Glutamatergic neuron (in vitro differentiated cells): ENCODE results near the gene SMC1B. TPM values are rescaled to one million over a fixed set of nuclear protein-coding genes. Genes with fewer than 3 reads are reported as not detected.
A peak's percentile ranks its signal among the peaks of the same experiment; 100 is the strongest.
"Not testable (repeated sequence)": the region's sequence is repeated elsewhere in the genome, so short reads cannot be mapped to it uniquely, and the experiment has no call there.

ENCODE experiments used
- DNase-seq: peaks from one replicate; pipeline ENCODE4 v3.0.0; 2022
- H3K27ac Mint-ChIP-seq: one replicate; pipeline ENCODE4 v1.8.0; 2020; ENCODE audit warnings: mild to moderate bottlenecking, mixed read lengths, inconsistent platforms; ENCODE audit not compliant: unreplicated experiment
- H3K27me3 Mint-ChIP-seq: one replicate; pipeline ENCODE4 v1.8.0; 2020; ENCODE audit warnings: mild to moderate bottlenecking, moderate library complexity, mixed read lengths, inconsistent platforms; ENCODE audit not compliant: unreplicated experiment
- H3K36me3 Mint-ChIP-seq: one replicate; pipeline ENCODE4 v1.8.0; 2020; ENCODE audit warnings: mild to moderate bottlenecking, mixed read lengths, inconsistent platforms; ENCODE audit not compliant: unreplicated experiment
- H3K4me1 Mint-ChIP-seq: one replicate; pipeline ENCODE4 v1.8.0; 2020; ENCODE audit warnings: mild to moderate bottlenecking, low read depth, mixed read lengths, inconsistent platforms; ENCODE audit not compliant: unreplicated experiment
- H3K4me3 Mint-ChIP-seq: one replicate; pipeline ENCODE4 v1.8.0; 2020; ENCODE audit warnings: mild to moderate bottlenecking, mixed read lengths, inconsistent platforms; ENCODE audit not compliant: unreplicated experiment
- H3K9me3 Mint-ChIP-seq: one replicate; pipeline ENCODE4 v1.8.0; 2020; ENCODE audit warnings: mild to moderate bottlenecking, moderate library complexity, mixed read lengths, inconsistent platforms; ENCODE audit not compliant: unreplicated experiment
- CTCF ChIP-seq: fragments of 200-600 bp; sonication (generic); IDR thresholded peaks from one replicate; pipeline ENCODE4 v1.5.0; 2021; ENCODE audit not compliant: partially characterized antibody, unreplicated experiment
- total RNA-seq: library from RNA; stranded (reverse); fragmentation: NEBNext Ultra II Directional; extraction: Animal tissue kit (Norgen Biotek cat#: 25700); gene quantifications from one replicate; pipeline ENCODE4 v1.2.1, GENCODE V29; 2021; ENCODE audit not compliant: unreplicated experiment

The SMC1B gene
- total RNA-seq, 1 donor from 2014 or later, result not detected

GRCh38 chr22:45444168-45444567 is 30.8 kb upstream of the SMC1B start:
- no peak for DNase-seq
- H3K9me3 Mint-ChIP-seq, result peaks cover 4% of the 10 kb centered on the region
- no peak overlapping the region for H3K4me3 Mint-ChIP-seq
- H3K27ac Mint-ChIP-seq, result no peak overlapping the region
- no peak for TF ChIP-seq CTCF
- H3K4me1 Mint-ChIP-seq, result peaks cover 11% of the 10 kb centered on the region
- H3K36me3 Mint-ChIP-seq, result no peaks in the 10 kb centered on the region
- H3K27me3 Mint-ChIP-seq, result peaks cover 5% of the 10 kb centered on the region

- peaks cover 5% of the 10 kb centered on the region for H3K27me3 Mint-ChIP-seq
- no peak for DNase-seq
- no peak overlapping the region for H3K27ac Mint-ChIP-seq
- peaks cover 11% of the 10 kb centered on the region for H3K4me1 Mint-ChIP-seq
- H3K4me3 Mint-ChIP-seq, result no peak overlapping the region
- H3K36me3 Mint-ChIP-seq, result no peaks in the 10 kb centered on the region
- H3K9me3 Mint-ChIP-seq, result peaks cover 4% of the 10 kb centered on the region
- no peak for TF ChIP-seq CTCF
Measured at GRCh38 chr22:45442116-45442515, 28.7 kb upstream of the SMC1B start.

DNA sequence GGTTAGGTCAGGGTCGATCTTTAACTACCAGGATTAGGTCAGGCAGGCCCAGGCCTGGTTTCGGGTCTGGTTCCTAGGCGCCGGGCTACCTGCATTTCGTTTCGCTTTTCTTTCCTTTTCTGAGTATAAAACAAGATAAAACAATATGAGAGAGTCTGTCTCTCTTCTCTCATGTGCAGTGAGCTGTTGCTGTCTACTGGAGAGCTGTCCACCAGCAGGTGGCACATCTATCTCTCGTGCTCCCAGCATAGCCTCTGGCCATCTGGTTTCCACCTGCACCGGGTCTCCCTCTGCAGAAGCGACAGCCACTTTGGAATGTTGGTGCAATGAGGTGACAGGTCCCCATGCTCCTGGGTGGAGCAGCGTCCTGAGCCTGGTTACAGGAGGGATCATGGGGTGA is 27.7 kb upstream of the SMC1B start:
- Mint-ChIP-seq H3K9me3 (peaks cover 4% of the 10 kb centered on the region), H3K4me1 (peaks cover 11% of the 10 kb centered on the region), H3K36me3 (no peaks in the 10 kb centered on the region), H3K4me3 (no peak overlapping the region), H3K27me3 (peaks cover 5% of the 10 kb centered on the region), H3K27ac (peak overlapping the region; percentile 66)
- peak; percentile 33 for TF ChIP-seq CTCF
- DNase-seq, result peak; percentile 71

GRCh38 chr22:45440688-45441087 is 27.3 kb upstream of the SMC1B start:
- not testable (repeated sequence) for H3K9me3 Mint-ChIP-seq, H3K27me3 Mint-ChIP-seq, H3K36me3 Mint-ChIP-seq, H3K4me3 Mint-ChIP-seq, DNase-seq
- Mint-ChIP-seq H3K4me1 (peaks cover 11% of the 10 kb centered on the region), H3K27ac (peak overlapping the region; percentile 66)

DNA sequence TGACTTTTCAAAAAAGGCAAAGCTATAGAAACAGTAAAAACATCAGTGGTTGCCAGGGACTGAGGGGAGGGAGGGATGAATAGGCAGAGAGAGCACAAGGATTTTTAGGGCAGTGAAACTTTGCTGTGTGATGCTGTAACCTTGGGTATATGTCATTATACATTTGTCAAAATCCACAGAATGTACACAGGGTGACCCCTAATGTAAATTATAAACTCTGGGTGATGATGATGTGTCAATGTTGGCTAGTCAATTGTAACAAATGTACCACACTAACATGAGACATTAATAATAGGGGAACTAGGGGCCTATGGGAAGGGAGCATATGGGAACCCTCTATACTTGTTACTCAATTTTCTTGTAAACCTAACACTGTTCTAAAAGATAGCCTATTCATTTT is 24.9 kb upstream of the SMC1B start:
- no peak for TF ChIP-seq CTCF
- H3K27me3 Mint-ChIP-seq, result peaks cover 8% of the 10 kb centered on the region
- no peak overlapping the region for H3K4me3 Mint-ChIP-seq
- no peaks in the 10 kb centered on the region for H3K36me3 Mint-ChIP-seq
- peaks cover 8% of the 10 kb centered on the region for H3K4me1 Mint-ChIP-seq
- H3K9me3 Mint-ChIP-seq, result peaks cover 5% of the 10 kb centered on the region
- no peak overlapping the region for H3K27ac Mint-ChIP-seq
- DNase-seq, result no peak

- H3K36me3 Mint-ChIP-seq, H3K4me1 Mint-ChIP-seq, H3K27me3 Mint-ChIP-seq, H3K4me3 Mint-ChIP-seq, DNase-seq, H3K27ac Mint-ChIP-seq, H3K9me3 Mint-ChIP-seq: not testable (repeated sequence)
Measured at GRCh38 chr22:45436871-45437517, 23.6 kb upstream of the SMC1B start.
